Activated T-helper 1 cell treated with anti-CD3 and anti-CD28 coated beads, Interleukin-12 subunit alpha, Interleukin-12 subunit beta, Interleukin-2, Interleukin-4 antibody, amounts not matched to agents 30 ng/mL and 10 ng/mL and 1 ng/mL, durations not matched to agents 14 hours and 24 hours and 36 hours (primary cell): ENCODE measurements around the gene DSTN. TPM values are rescaled to one million over a fixed set of nuclear protein-coding genes. Genes with fewer than 3 reads are reported as not detected.

Experiments
- DNase-seq: peaks from one replicate; pipeline ENCODE4 v3.0.0; 2021; ENCODE audit warnings: low spot score
- H3K27ac Mint-ChIP-seq: one replicate; pipeline ENCODE4 v1.8.0; 2021; ENCODE audit warnings: mild to moderate bottlenecking, mixed read lengths
- H3K27me3 Mint-ChIP-seq: one replicate; pipeline ENCODE4 v1.8.0; 2022; ENCODE audit warnings: mild to moderate bottlenecking, moderate library complexity, mixed read lengths; ENCODE audit not compliant: insufficient read depth
- H3K36me3 Mint-ChIP-seq: one replicate; pipeline ENCODE4 v1.8.0; 2021; ENCODE audit warnings: low read depth, mixed read lengths
- H3K4me1 Mint-ChIP-seq: one replicate; pipeline ENCODE4 v1.8.0; 2021; ENCODE audit warnings: low read depth, mixed read lengths
- H3K4me3 Mint-ChIP-seq: one replicate; pipeline ENCODE4 v1.8.0; 2021; ENCODE audit warnings: mild to moderate bottlenecking, moderate library complexity, mixed read lengths
- H3K9me3 Mint-ChIP-seq: one replicate; pipeline ENCODE4 v1.8.0; 2021; ENCODE audit warnings: mixed read lengths
- intact Hi-C: fragments of 100-400 bp; cut with micrococcal nuclease; formaldehyde crosslinking; loops from one replicate; pipeline ENCODE4 v1.15.1; 2024
- total RNA-seq: library from RNA; stranded (reverse); gene quantifications from 2 replicates; pipeline ENCODE4 v1.2.3, GENCODE V29; 2022

The DSTN gene
- total RNA-seq, 1 donor from 2014 or later: 58.2 TPM

DNA sequence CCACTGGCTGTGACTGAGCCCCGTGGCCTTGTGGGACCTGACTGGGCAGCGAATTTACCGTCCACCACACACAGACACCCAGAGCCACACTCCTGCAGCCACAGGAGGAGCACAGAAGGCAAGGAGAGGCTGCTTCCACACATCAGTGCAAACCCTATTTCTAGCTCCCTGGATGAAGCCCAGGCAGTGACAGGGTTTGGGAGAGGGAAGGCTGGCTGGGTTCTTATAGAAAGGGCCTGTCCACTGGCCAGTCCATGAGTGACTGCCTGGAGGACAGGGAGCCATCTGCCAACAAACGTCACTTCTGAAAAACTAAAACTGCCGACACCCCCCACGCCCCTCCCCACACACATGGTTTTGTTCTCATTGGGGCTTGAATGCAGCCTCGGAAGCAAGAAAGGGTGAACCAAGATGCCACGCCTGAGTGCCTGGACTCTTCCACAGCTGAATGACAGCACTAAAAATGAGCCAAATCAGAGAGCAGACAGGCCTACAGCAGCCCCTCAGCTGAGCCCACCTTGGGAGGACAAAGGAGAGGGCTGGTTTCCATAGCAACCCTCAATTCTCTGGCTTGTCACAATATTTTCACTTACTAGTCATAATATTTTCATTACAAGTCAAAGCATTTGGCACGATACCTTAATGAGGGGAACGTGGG lies 73.8 kb downstream of the DSTN start:
- Mint-ChIP-seq H3K9me3 (no peaks in the 10 kb centered on the region), H3K27me3 (no peaks in the 10 kb centered on the region), H3K36me3 (peaks cover 5% of the 10 kb centered on the region), H3K4me3 (no peak overlapping the region), H3K27ac (no peak overlapping the region), H3K4me1 (no peaks in the 10 kb centered on the region)
- intact Hi-C loops: no loop called here
- DNase-seq: no peak

DNA sequence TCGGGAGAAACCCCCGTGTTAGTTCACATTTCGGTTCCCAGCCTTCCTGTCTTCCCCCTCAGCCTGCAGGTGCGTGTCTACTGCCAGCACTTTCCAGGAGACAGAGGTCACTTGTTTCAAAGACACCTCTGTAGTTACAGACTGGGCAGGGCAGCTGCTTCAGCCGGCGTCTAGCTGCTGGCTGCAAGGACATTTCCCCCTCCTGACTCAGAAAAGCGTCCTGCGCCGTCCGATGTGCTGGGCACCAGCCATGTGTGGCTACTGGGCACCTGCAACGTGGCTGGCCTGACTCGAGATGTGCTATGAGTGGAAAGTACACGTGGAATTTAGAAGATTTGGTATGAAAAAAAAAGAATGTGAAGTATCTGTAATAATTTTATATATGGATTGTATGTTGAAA lies 74.6 kb downstream of the DSTN start:
- no peak overlapping the region for H3K4me3 Mint-ChIP-seq
- H3K27me3 Mint-ChIP-seq: no peaks in the 10 kb centered on the region
- peaks cover 5% of the 10 kb centered on the region for H3K36me3 Mint-ChIP-seq
- intact Hi-C loops: no loop called here
- no peak for DNase-seq
- H3K27ac Mint-ChIP-seq: no peak overlapping the region
- H3K4me1 Mint-ChIP-seq: no peaks in the 10 kb centered on the region
- H3K9me3 Mint-ChIP-seq: no peaks in the 10 kb centered on the region

DNA sequence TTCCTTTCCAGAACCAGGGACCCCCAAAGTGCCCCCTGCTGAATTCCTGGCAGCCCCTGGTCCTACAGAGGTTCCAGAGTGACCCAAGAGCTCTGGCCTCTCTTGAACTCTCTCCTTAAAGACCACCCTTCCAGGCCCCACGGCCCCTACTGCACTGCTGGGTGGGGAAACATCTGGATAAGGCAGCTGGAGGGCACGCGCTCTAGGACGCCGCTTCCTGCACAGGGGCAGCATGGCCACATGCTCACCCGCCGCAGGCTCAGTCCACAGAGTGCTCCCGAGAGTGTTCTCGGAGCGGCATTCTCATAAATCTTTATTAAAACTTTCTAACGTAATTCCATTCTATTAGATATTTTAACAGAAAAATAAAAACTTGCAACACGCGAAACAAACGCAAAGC lies 75.1 kb downstream of the DSTN start:
- Mint-ChIP-seq H3K4me1 (no peaks in the 10 kb centered on the region), H3K27ac (no peak overlapping the region), H3K27me3 (no peaks in the 10 kb centered on the region), H3K9me3 (no peaks in the 10 kb centered on the region), H3K36me3 (peaks cover 4% of the 10 kb centered on the region), H3K4me3 (no peak overlapping the region)
- DNase-seq: no peak
- intact Hi-C loops: no loop called here

DNA sequence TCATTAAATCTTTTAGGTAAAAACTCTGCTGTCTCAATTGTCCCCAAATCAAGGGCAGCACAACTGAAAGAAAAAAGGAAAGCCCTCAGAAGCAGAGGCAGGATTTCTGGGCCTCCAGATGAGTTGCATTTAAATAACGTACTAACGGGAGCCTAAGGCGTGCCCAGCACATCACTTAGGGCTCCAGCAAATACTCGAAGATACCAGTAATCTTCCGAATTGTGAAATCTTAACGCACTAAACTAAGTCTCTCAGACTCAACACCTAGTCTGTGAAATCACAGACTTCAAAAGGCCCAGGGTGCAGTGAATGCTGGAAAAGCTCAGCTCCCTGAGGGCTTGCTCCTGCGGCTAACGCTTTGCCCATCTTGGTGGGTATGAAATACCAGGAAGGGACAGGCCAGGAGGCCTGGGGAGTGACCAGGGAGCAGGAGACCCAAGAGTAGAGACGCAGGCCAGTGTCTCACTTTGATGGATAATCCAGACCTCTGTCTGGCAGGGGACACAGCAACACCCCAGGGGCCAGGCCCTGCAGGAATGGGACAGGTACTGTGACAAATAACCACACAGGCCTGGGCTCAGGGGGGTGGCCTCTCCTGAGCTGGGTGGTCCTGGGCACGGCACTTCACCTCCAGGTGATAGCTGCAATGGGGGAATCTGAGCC lies 75.8 kb downstream of the DSTN start:
- intact Hi-C loops: no loop called here
- DNase-seq: no peak
- no peaks in the 10 kb centered on the region for H3K9me3 Mint-ChIP-seq
- H3K4me3 Mint-ChIP-seq: no peak overlapping the region
- no peaks in the 10 kb centered on the region for H3K27me3 Mint-ChIP-seq
- peaks cover 2% of the 10 kb centered on the region for H3K36me3 Mint-ChIP-seq
- H3K4me1 Mint-ChIP-seq: no peaks in the 10 kb centered on the region
- no peak overlapping the region for H3K27ac Mint-ChIP-seq

GRCh38 chr20:17646209-17646960 lies 76.5 kb downstream of the DSTN start:
- intact Hi-C loops: no loop called here
- Mint-ChIP-seq H3K4me3 (no peak overlapping the region), H3K36me3 (peaks cover 2% of the 10 kb centered on the region), H3K4me1 (no peaks in the 10 kb centered on the region), H3K27me3 (no peaks in the 10 kb centered on the region), H3K9me3 (no peaks in the 10 kb centered on the region), H3K27ac (peak overlapping the region; percentile 40)
- DNase-seq: no peak

DNA sequence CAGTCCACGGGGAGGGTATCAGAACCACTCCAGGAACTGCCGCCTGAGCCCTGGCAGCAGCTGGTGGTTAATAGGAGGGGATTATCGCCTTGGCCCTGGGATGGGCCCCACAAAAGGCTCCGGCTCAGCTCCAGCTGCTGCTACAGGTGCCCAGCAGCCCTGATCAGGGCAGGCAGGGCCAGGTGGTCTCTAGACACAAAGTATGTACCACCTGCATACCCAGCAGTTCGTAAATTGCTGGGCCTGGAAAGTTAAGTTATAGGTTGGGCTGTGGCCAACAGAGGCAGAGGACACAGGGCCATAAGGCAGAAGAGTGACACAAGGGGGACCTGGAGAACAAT lies 77.1 kb downstream of the DSTN start:
- no peak overlapping the region for H3K27ac Mint-ChIP-seq
- DNase-seq: no peak
- no peaks in the 10 kb centered on the region for H3K36me3 Mint-ChIP-seq
- H3K4me3 Mint-ChIP-seq: no peak overlapping the region
- H3K4me1 Mint-ChIP-seq: no peaks in the 10 kb centered on the region
- H3K9me3 Mint-ChIP-seq: no peaks in the 10 kb centered on the region
- intact Hi-C loops: no loop called here
- no peaks in the 10 kb centered on the region for H3K27me3 Mint-ChIP-seq

- Mint-ChIP-seq H3K9me3 (no peaks in the 10 kb centered on the region), H3K4me1 (no peaks in the 10 kb centered on the region), H3K27me3 (no peaks in the 10 kb centered on the region), H3K36me3 (no peaks in the 10 kb centered on the region), H3K4me3 (no peak overlapping the region), H3K27ac (no peak overlapping the region)
- intact Hi-C loops: no loop called here
- no peak for DNase-seq
These were observed 77.8 kb downstream of the DSTN start for GRCh38 chr20:17647391-17648314.

DNA sequence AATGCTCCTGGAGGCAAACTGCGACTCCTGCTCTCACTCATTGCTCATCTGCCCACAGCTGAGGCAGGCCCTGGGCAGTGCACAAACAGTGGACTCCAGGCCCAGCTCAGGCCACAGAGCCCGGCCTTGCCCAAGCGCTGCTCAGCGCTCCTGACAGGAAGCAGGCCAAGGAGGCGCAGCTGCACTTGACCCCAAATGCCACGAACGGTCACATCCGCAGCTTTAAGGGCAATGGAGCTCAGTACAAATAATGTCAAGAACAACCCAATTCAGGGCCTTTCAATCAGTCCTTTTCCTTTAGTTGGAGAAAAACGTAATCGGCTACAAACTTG lies 78.4 kb downstream of the DSTN start:
- H3K4me3 Mint-ChIP-seq: no peak overlapping the region
- no peaks in the 10 kb centered on the region for H3K36me3 Mint-ChIP-seq
- no peaks in the 10 kb centered on the region for H3K9me3 Mint-ChIP-seq
- no peak overlapping the region for H3K27ac Mint-ChIP-seq
- H3K27me3 Mint-ChIP-seq: no peaks in the 10 kb centered on the region
- H3K4me1 Mint-ChIP-seq: no peaks in the 10 kb centered on the region
- no peak for DNase-seq
- intact Hi-C loops: no loop called here

- no peak for DNase-seq
- peaks cover 1% of the 10 kb centered on the region for H3K36me3 Mint-ChIP-seq
- no peak overlapping the region for H3K27ac Mint-ChIP-seq
- H3K4me3 Mint-ChIP-seq: no peak overlapping the region
- H3K9me3 Mint-ChIP-seq: no peaks in the 10 kb centered on the region
- no peaks in the 10 kb centered on the region for H3K27me3 Mint-ChIP-seq
- intact Hi-C loops: no loop called here
- H3K4me1 Mint-ChIP-seq: no peaks in the 10 kb centered on the region
These were observed 79.2 kb downstream of the DSTN start for GRCh38 chr20:17648791-17649730.

DNA sequence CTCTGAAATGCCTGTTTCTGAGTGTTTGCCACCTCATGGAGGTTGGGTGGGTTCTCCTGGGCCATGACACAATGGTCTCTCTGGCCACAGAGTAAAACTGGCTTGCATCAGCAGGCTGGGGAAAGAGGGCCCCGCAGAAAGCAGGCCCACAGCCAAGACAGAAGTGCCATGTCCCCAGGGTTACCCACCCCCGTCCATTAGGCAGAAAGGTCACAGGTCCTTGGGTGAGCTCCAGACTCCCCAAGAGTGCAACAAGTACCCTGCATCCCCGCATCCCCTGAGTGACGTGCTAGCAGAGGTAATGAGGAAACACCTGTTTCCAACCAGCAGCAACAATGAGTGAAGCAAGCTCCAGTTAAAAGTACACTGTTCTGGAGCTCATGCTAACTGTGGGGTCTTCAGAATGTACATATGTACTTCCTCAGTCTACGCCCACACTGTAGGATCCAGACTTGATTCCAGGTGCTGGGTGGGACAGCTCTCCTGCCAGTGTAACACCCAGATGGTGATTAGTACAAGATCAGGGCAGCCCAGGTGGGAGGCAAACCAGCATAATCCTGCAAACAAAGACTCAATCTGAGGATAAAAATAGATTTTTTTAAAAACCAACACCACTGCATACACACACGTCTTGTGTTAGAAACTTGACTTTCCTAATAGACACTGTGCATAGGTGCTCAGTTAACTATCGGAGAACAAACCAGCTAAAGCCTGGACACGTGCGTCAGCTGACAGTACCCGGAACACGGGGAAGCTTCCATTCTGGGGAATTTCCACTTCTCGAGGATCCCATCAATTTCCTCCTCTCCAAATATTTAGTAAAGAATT lies 80.6 kb downstream of the DSTN start:
- no peak for DNase-seq
- Mint-ChIP-seq H3K27me3 (no peaks in the 10 kb centered on the region), H3K36me3 (peaks cover 7% of the 10 kb centered on the region), H3K9me3 (no peaks in the 10 kb centered on the region), H3K4me1 (no peaks in the 10 kb centered on the region), H3K4me3 (no peak overlapping the region), H3K27ac (no peak overlapping the region)
- intact Hi-C loops: no loop called here

DNA sequence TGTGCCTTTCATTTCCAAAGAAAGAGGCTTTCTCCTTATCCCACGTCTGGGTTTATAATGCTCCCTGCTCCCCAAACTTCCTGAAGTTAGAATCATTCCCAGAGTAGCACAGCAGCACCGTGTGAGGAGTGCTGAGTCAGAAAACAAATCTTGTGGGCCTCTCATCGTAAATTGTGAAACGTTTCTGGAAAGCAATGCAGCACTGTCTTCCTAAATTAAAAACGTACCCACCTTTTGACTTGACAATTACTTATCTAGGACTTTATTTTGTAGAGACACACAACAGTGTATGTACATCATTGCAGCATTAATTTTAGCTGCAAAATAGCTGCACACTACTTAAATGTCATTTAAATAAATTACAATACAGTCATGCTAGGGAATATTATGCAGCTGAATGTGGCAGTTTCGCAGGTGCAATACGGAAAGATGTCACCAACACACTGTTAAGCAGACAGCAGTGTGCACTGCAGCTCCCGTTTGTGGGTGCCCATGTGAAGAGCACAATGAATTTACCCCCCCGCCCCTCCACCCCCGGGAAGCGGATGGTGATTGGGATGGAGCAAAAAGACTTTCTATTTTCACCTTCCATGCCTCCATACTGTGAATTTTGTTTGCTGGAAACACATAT lies 81.4 kb downstream of the DSTN start:
- Mint-ChIP-seq H3K4me3 (no peak overlapping the region), H3K9me3 (no peaks in the 10 kb centered on the region), H3K36me3 (peaks cover 9% of the 10 kb centered on the region), H3K4me1 (peaks cover 4% of the 10 kb centered on the region), H3K27me3 (no peaks in the 10 kb centered on the region), H3K27ac (no peak overlapping the region)
- intact Hi-C loops: no loop called here
- no peak for DNase-seq
